Activated CD8-positive, alpha-beta T cell treated with anti-CD3 and anti-CD28 coated beads, Interleukin-2, amount 10 ng/mL, durations not matched to agents 7 days and 5 days (primary cell): ENCODE results near the gene TMC1. TPM values are rescaled to one million over a fixed set of nuclear protein-coding genes. Genes with fewer than 3 reads are reported as not detected.

Experiments used
- ATAC-seq: fragments of 150-1000 bp; cut with Tn5 transposase; one replicate; pipeline ENCODE4 v1.10.0; 2021; ENCODE audit warnings: moderate library complexity
- CTCF ChIA-PET: fragments of 350-600 bp; sonication (Branson Sonifier 250); formaldehyde crosslinking; loops from one replicate; lab custom pipeline; 2021; ENCODE audit warnings: antibody characterized with exemption; lab: Charles Lee
- POLR2A ChIA-PET: fragments of 350-600 bp; sonication (Branson Sonifier 250); formaldehyde crosslinking; loops from one replicate; lab custom pipeline; 2021; ENCODE audit warnings: antibody characterized with exemption; lab: Charles Lee
- DNase-seq: peaks from one replicate; pipeline ENCODE4 v3.0.0-alpha.2; 2020
- H3K27ac Mint-ChIP-seq: one replicate; pipeline ENCODE4 v1.8.0; 2021; ENCODE audit warnings: mild to moderate bottlenecking, mixed read lengths
- H3K27me3 Mint-ChIP-seq: one replicate; pipeline ENCODE4 v1.8.0; 2021; ENCODE audit warnings: low read depth, mixed read lengths
- H3K36me3 Mint-ChIP-seq: one replicate; pipeline ENCODE4 v1.8.0; 2021; ENCODE audit warnings: low read depth, mixed read lengths
- H3K4me1 Mint-ChIP-seq: one replicate; pipeline ENCODE4 v1.8.0; 2021; ENCODE audit warnings: low read depth, mixed read lengths
- H3K4me3 Mint-ChIP-seq: one replicate; pipeline ENCODE4 v1.8.0; 2021; ENCODE audit warnings: mild to moderate bottlenecking, mixed read lengths
- H3K9me3 Mint-ChIP-seq: one replicate; pipeline ENCODE4 v1.8.0; 2022; ENCODE audit warnings: mixed read lengths; ENCODE audit not compliant: insufficient read depth
- total RNA-seq, 2 experiments: library from RNA; stranded (reverse); gene quantifications; one replicate each; pipeline ENCODE4 v1.2.3, GENCODE V29; 2021

TMC1 gene
- total RNA-seq, 2 experiments from 2014 or later, result not detected

DNA sequence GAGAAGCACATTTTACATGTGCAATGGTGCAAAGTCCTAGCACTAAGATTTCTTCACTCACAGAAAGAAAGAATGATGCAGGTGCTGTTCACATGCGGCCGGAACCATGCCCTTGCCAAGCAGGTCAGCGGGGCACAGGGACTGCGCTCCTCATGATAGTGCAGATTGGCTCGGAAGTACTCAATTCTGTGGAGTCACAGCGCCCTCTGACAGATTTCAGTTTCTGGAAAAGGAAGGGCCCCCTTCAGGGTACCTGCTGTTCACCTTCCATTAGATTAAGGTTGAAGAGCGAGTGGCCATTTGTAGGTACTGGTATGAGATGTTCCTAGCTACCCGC lies 75.7 kb downstream of the TMC1 start:
- Mint-ChIP-seq H3K36me3 (no peaks in the 10 kb centered on the region), H3K27ac (no peak overlapping the region), H3K4me1 (peaks cover 11% of the 10 kb centered on the region), H3K27me3 (peaks cover 7% of the 10 kb centered on the region), H3K4me3 (no peak overlapping the region), H3K9me3 (no peaks in the 10 kb centered on the region)
- ChIA-PET POLR2A (no interaction called here), CTCF (interaction anchor here (1.1 to 2.6 kb wide), 2 partner anchors 280 to 316 kb away, joined by 4 to 10 read pairs; no protein-coding TSS in a partner anchor)
- no peak for DNase-seq
- ATAC-seq, result no peak

DNA sequence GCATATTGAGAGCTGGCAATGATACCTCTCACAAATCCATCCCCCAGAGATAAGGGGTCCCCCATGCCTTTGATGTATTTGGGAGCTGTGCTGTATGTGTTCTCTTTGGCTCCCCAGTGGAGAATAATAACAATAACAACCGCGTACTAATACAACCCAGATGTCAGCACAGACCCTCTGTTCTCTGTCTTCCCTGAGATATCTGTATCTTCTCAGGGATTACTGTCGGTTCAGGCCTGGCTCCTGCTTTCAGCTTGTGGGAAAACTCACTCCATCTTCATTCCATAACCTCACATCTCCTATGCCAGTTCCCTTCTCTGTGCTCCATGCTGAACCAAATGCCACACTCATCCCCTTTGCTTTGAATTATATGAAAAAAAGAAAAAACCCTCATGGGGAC lies 76.2 kb downstream of the TMC1 start:
- ChIA-PET POLR2A (no interaction called here), CTCF (interaction anchor here (1.1 to 2.6 kb wide), 2 partner anchors 281 to 317 kb away, joined by 4 to 10 read pairs; no protein-coding TSS in a partner anchor)
- H3K4me1 Mint-ChIP-seq, result peaks cover 8% of the 10 kb centered on the region
- H3K9me3 Mint-ChIP-seq, result no peaks in the 10 kb centered on the region
- DNase-seq (no peak), ATAC-seq (no peak)
- H3K4me3 Mint-ChIP-seq, result no peak overlapping the region
- no peak overlapping the region for H3K27ac Mint-ChIP-seq
- H3K27me3 Mint-ChIP-seq, result peaks cover 7% of the 10 kb centered on the region
- no peaks in the 10 kb centered on the region for H3K36me3 Mint-ChIP-seq

DNA sequence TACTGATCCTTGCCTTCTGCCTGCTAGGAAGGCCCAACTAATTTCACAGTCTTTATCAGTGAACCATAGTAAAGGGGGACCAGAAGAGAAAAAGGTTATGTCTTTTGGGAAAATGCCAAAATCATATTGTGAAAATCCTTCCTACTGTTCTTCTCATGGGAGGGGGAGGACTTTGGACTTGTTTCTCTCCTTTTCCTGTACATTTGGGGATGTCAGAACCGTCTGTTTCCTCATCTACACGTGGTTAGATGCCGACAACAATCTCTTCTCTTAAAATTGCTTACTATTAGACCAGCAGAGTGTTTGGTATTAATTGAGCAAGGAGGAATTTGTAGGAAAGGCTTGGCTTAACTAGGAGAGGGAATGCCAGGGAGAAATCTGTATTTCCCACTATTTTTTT lies 77.2 kb downstream of the TMC1 start:
- H3K27me3 Mint-ChIP-seq, result peaks cover 7% of the 10 kb centered on the region
- POLR2A ChIA-PET, result no interaction called here
- CTCF ChIA-PET, result no interaction called here
- no peak for ATAC-seq
- no peak overlapping the region for H3K27ac Mint-ChIP-seq
- H3K36me3 Mint-ChIP-seq, result no peaks in the 10 kb centered on the region
- H3K9me3 Mint-ChIP-seq, result no peaks in the 10 kb centered on the region
- no peak for DNase-seq
- no peak overlapping the region for H3K4me3 Mint-ChIP-seq
- H3K4me1 Mint-ChIP-seq, result peaks cover 7% of the 10 kb centered on the region

DNA sequence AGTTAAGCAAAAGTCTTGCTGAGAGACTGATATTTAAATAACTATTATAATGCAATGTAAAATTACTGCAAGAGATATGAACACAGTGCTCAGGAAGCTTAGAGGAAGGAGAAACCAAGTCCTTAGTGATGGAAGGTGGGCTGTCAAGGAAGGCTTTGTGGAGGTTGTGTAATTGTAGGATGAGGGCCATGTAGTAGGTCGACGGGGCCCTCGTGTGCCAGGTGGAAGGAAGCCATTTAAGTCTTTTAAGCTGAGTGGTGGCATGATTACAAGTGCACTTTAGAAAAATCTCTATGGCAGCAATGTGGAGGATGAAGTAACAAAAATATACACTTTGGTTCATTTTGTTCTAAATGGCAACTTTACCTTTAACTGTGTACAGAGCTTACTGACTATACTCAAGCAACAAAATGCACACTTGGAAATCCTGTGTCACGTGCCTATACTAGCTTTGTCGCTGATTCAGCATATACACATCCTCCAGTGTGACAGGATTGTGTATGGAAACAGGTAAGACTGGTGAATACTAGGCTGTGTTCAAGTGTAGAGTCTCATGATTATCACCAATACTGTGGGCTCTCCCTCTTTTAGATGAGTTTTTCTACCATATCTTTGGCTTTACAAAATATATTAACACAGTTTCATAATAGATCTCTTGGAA lies 78.6 kb downstream of the TMC1 start:
- ATAC-seq (no peak), DNase-seq (no peak)
- Mint-ChIP-seq H3K4me3 (no peak overlapping the region), H3K36me3 (no peaks in the 10 kb centered on the region), H3K27me3 (peaks cover 7% of the 10 kb centered on the region), H3K27ac (no peak overlapping the region), H3K4me1 (peaks cover 7% of the 10 kb centered on the region), H3K9me3 (no peaks in the 10 kb centered on the region)
- ChIA-PET POLR2A (no interaction called here), CTCF (interaction anchor here (1.4 to 1.9 kb wide), 2 partner anchors 328 to 561 kb away, joined by 3 to 6 read pairs; no protein-coding TSS in a partner anchor)

DNA sequence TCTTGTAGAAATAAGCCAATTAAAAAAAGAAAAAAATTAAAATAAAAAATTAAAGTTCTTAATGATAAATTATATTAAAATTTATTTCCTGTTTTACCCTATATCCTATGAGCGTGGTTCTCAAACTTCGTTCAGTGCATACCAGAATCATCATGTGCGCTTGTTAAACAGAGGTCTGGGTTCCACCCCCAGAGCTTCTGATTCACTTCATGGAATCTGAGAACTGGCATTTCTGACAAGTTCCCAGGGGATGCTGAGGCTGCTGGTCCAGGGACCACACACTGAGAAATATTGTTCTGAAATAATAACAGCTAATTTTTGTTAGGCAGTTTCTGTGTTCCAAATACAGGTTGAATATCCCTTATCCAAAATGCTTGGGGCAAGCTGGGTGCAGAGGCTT lies 79.3 kb downstream of the TMC1 start:
- no peaks in the 10 kb centered on the region for H3K36me3 Mint-ChIP-seq
- CTCF ChIA-PET, result interaction anchor here (1.4 to 1.9 kb wide), 3 partner anchors 320 to 562 kb away, joined by 3 to 6 read pairs (median 6); no protein-coding TSS in a partner anchor
- no peak overlapping the region for H3K4me3 Mint-ChIP-seq
- no peaks in the 10 kb centered on the region for H3K9me3 Mint-ChIP-seq
- H3K4me1 Mint-ChIP-seq, result peaks cover 7% of the 10 kb centered on the region
- ATAC-seq, result no peak
- DNase-seq, result no peak
- H3K27me3 Mint-ChIP-seq, result peaks cover 7% of the 10 kb centered on the region
- H3K27ac Mint-ChIP-seq, result no peak overlapping the region
- POLR2A ChIA-PET, result interaction anchor here (1.2 kb wide), 1 partner anchor 31 kb away, joined by 3 read pairs; no protein-coding TSS in a partner anchor

DNA sequence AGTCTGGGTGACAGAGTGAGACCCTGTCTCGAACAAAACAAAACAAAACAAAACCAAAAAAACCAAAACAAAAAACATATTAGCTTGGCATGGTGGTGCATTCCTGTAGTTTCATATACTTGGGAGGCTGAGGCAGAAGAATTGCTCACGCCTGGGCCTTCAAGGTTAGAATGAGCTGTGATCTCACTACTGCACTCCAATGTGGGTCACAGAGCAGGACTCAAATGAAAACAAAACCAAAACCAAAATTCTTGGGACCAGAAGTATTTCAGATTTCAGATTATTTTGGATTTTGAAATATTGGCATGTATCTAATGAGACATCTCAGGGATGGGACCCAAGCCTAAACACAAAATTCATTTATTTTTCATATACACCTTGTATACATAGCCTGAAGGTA lies 80.2 kb downstream of the TMC1 start:
- ChIA-PET POLR2A (interaction anchor here (1.2 kb wide), 1 partner anchor 32 kb away, joined by 3 read pairs; no protein-coding TSS in a partner anchor), CTCF (interaction anchor here (1.4 to 1.9 kb wide), 3 partner anchors 321 to 563 kb away, joined by 3 to 6 read pairs (median 6); no protein-coding TSS in a partner anchor)
- Mint-ChIP-seq H3K4me1 (peaks cover 5% of the 10 kb centered on the region), H3K27ac (no peak overlapping the region), H3K4me3 (no peak overlapping the region), H3K9me3 (no peaks in the 10 kb centered on the region), H3K36me3 (no peaks in the 10 kb centered on the region), H3K27me3 (peaks cover 7% of the 10 kb centered on the region)
- ATAC-seq, result no peak
- no peak for DNase-seq

DNA sequence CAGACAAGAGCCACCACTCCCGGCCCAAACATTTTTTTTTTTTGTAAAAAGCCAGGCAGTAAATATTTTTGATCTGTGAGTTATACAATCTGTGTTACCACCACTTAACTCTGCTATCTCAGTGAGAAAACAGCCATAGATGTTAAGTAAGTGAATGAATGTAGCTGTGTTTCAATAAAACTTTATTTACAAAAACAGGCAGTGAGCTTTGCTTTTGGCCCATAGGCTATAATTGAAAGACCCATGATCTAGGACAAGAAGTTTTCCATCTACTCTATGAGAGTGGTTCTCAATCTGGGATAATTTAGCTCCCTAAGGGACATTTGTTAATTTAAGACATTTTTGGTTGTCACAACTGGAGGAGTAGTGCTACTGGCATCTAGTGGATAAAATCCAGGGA lies 91.0 kb downstream of the TMC1 start:
- H3K36me3 Mint-ChIP-seq, result no peaks in the 10 kb centered on the region
- no peak for ATAC-seq
- H3K27me3 Mint-ChIP-seq, result no peaks in the 10 kb centered on the region
- H3K4me3 Mint-ChIP-seq, result no peak overlapping the region
- no peak overlapping the region for H3K27ac Mint-ChIP-seq
- H3K4me1 Mint-ChIP-seq, result no peaks in the 10 kb centered on the region
- POLR2A ChIA-PET, result no interaction called here
- CTCF ChIA-PET, result interaction anchor here (1.1 kb wide), 1 partner anchor 154 kb away, joined by 3 read pairs; no protein-coding TSS in a partner anchor
- no peak for DNase-seq
- no peaks in the 10 kb centered on the region for H3K9me3 Mint-ChIP-seq

DNA sequence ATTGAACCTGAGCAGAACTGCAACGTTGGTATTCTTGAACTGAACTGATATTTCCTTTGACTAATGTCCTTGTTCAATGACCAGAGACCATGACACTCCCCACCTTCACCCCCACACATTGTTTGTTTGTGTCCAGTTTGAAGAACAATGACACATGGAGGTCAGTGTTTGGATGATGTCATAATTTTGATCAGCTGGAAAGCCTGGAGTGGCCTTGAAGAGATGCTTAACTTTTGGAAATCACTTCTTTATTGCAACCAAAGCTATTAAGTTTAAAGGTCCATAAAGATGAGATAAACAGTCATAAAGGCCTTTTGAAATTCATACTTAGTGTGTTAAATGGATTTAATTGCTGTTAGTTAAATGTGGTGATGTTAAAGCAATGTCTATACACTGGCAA lies 92.7 kb downstream of the TMC1 start:
- Mint-ChIP-seq H3K36me3 (no peaks in the 10 kb centered on the region), H3K9me3 (no peaks in the 10 kb centered on the region), H3K27me3 (peaks cover 3% of the 10 kb centered on the region), H3K4me3 (no peak overlapping the region), H3K4me1 (no peaks in the 10 kb centered on the region), H3K27ac (no peak overlapping the region)
- CTCF ChIA-PET, result no interaction called here
- no peak for DNase-seq
- ATAC-seq, result no peak
- POLR2A ChIA-PET, result no interaction called here

DNA sequence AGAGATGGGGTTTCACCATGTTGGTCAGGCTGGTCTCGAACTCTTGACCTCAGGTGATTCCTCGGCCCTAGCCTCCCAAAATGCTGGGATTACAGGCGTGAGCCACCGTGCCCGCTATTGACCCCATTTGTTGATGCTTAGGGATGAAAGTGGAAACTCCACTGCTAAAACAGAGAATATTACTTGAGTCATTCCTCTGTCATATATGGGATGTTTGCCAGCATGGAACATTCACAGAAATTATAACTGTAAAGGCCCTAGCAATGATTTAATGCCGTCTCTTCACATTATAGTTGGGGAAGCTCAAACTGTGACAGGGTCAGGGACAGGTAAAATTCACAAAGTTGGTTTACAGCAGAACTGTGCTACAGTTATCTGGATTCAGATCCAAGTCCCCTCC lies 94.5 kb downstream of the TMC1 start:
- ChIA-PET POLR2A (no interaction called here), CTCF (no interaction called here)
- Mint-ChIP-seq H3K9me3 (no peaks in the 10 kb centered on the region), H3K4me3 (no peak overlapping the region), H3K4me1 (no peaks in the 10 kb centered on the region), H3K36me3 (no peaks in the 10 kb centered on the region), H3K27ac (no peak overlapping the region), H3K27me3 (peaks cover 3% of the 10 kb centered on the region)
- DNase-seq (no peak), ATAC-seq (no peak)

DNA sequence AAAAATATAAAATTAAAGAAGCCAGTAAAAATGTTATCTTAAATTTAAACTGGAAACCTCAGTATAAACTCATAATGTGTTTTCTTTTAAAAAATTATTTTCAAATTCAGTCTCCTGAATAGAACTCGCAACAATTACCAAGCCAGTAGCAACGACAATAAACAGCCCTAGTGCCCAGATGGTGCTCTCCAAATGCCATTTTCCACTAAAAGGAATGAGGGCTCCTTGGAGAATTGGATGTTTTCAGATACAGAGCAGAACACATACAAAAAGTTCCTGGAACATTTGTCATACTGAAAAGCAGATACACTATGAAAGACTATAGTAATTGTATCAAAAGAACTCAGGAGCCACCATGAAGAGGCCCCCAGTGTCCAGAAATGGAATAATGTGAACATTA lies 97.4 kb downstream of the TMC1 start:
- Mint-ChIP-seq H3K36me3 (no peaks in the 10 kb centered on the region), H3K27me3 (peaks cover 5% of the 10 kb centered on the region), H3K4me3 (no peak overlapping the region), H3K9me3 (no peaks in the 10 kb centered on the region), H3K27ac (no peak overlapping the region), H3K4me1 (no peaks in the 10 kb centered on the region)
- ChIA-PET POLR2A (no interaction called here), CTCF (no interaction called here)
- DNase-seq, result no peak
- no peak for ATAC-seq

DNA sequence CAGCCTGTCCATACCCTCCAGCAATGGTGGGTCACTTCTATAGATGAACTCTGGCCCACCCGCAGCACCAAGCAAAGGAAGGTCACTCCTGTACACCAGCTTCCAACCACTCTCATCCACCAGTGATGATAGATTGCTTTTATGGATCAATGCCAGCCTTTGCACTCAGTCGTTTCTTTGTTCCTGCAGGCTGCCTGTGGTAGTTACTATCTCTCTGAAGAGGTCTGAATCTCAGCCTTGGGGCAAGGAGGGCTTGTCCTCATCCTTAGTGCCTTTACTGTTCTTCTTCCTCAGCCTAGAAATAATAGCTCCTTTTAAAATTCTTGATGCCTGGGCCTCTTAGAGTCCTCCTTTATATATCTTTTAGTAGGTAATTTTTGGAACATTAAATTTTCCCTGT lies 100.8 kb downstream of the TMC1 start:
- Mint-ChIP-seq H3K9me3 (no peaks in the 10 kb centered on the region), H3K4me1 (no peaks in the 10 kb centered on the region), H3K27ac (no peak overlapping the region), H3K27me3 (peaks cover 5% of the 10 kb centered on the region), H3K36me3 (no peaks in the 10 kb centered on the region), H3K4me3 (no peak overlapping the region)
- POLR2A ChIA-PET, result no interaction called here
- ATAC-seq (no peak), DNase-seq (no peak)
- CTCF ChIA-PET, result interaction anchor here (1.0 to 1.8 kb wide), 3 partner anchors 30 to 343 kb away, joined by 3 to 4 read pairs (median 3); no protein-coding TSS in a partner anchor

DNA sequence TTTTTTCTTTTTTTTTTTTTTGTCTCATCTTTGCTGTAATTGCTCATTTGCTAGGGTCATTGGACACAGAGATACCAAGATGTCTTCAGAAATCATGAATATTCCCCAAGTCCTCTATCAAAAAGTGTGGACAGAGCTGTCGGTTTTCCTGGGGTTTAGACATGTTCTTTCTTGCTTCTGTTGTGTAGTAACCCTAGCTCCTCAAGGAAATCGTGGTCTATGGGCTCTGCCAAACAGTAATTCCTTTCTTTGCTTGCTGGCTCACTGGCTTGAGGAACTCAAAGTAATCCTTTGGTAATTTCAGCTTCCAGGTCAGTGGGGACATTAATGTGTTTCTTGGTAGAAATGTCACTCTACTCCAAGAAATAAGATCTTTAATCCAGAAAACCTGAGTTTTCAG lies 101.7 kb downstream of the TMC1 start:
- CTCF ChIA-PET, result interaction anchor here (1.8 kb wide), 1 partner anchor 342 kb away, joined by 4 read pairs; no protein-coding TSS in a partner anchor
- H3K9me3 Mint-ChIP-seq, result no peaks in the 10 kb centered on the region
- no peak overlapping the region for H3K4me3 Mint-ChIP-seq
- DNase-seq, result no peak
- H3K27ac Mint-ChIP-seq, result no peak overlapping the region
- H3K27me3 Mint-ChIP-seq, result peaks cover 2% of the 10 kb centered on the region
- ATAC-seq, result no peak
- H3K36me3 Mint-ChIP-seq, result no peaks in the 10 kb centered on the region
- H3K4me1 Mint-ChIP-seq, result no peaks in the 10 kb centered on the region
- POLR2A ChIA-PET, result no interaction called here
